SK-N-SH treated with all-trans-retinoic acid at 6 μM for 48 hours (cell line): Measurements from ENCODE around the gene SPINK9.

Source experiments
- BACH2 ChIP-seq: fragments of 250-450 bp; sonication (Bioruptor Pico); IDR thresholded peaks from 2 replicates; pipeline ENCODE4 v1.9.0; 2021; ENCODE audit warnings: mild to moderate bottlenecking, borderline replicate concordance
- GLIS3 ChIP-seq: fragments of 250-450 bp; sonication (Bioruptor Pico); IDR thresholded peaks from 2 replicates; pipeline ENCODE4 v1.5.0; 2020; ENCODE audit warnings: mild to moderate bottlenecking, moderate library complexity
- PPARA ChIP-seq: fragments of 250-450 bp; sonication (Bioruptor Pico); IDR thresholded peaks from 2 replicates; pipeline ENCODE4 v1.5.0; 2020; ENCODE audit warnings: mild to moderate bottlenecking, borderline replicate concordance
- RARB ChIP-seq: fragments of 250-450 bp; sonication (Bioruptor Pico); IDR thresholded peaks from 2 replicates; pipeline ENCODE4 v1.8.0; 2021; ENCODE audit warnings: mild to moderate bottlenecking, moderate library complexity
- SNAI2 ChIP-seq: fragments of 250-450 bp; sonication (Bioruptor Pico); IDR thresholded peaks from 2 replicates; pipeline ENCODE4 v1.5.0; 2020; ENCODE audit warnings: mild to moderate bottlenecking, moderate library complexity
- TCF4 ChIP-seq: fragments of 250-450 bp; sonication (Bioruptor Pico); IDR thresholded peaks from 2 replicates; pipeline ENCODE4 v1.8.0; 2021; ENCODE audit warnings: mild to moderate bottlenecking, moderate library complexity, borderline replicate concordance
- ZFP3 ChIP-seq: fragments of 250-450 bp; sonication (Bioruptor Pico); IDR thresholded peaks from 2 replicates; pipeline ENCODE4 v1.5.0; 2020; ENCODE audit warnings: mild to moderate bottlenecking, moderate library complexity
- ZFP30 ChIP-seq: fragments of 450-650 bp; formaldehyde crosslinking; IDR thresholded peaks from 2 replicates; pipeline ENCODE4 v1.5.0; 2022; ENCODE audit warnings: mild to moderate bottlenecking, moderate library complexity
- ZNF565 ChIP-seq: fragments of 450-650 bp; formaldehyde crosslinking; conservative IDR thresholded peaks from 2 replicates; pipeline ENCODE4 v1.5.0; 2020; ENCODE audit warnings: low read depth, mild to moderate bottlenecking, moderate library complexity
- ZNF70 ChIP-seq: fragments of 450-650 bp; formaldehyde crosslinking; IDR thresholded peaks from 2 replicates; pipeline ENCODE4 v1.5.0; 2020; ENCODE audit warnings: mild to moderate bottlenecking, moderate library complexity
- TF ChIP-seq, protein P1 (sequence below): fragments of 250-450 bp; sonication (Bioruptor Pico); IDR thresholded peaks from 2 replicates; pipeline ENCODE4 v1.5.1; 2020; ENCODE audit warnings: low read depth, mild to moderate bottlenecking, moderate library complexity
- TF ChIP-seq, protein P2 (sequence below): fragments of 250-450 bp; sonication (Bioruptor Pico); IDR thresholded peaks from 2 replicates; pipeline ENCODE4 v1.8.0; 2020; ENCODE audit warnings: mild to moderate bottlenecking, moderate library complexity, borderline replicate concordance
- TF ChIP-seq, protein P3 (sequence below): fragments of 250-450 bp; sonication (Bioruptor Pico); IDR thresholded peaks from 2 replicates; pipeline ENCODE4 v1.5.1; 2021; ENCODE audit warnings: mild to moderate bottlenecking, moderate library complexity
- TF ChIP-seq, protein P4 (sequence below): fragments of 250-450 bp; sonication (Bioruptor Pico); IDR thresholded peaks from 2 replicates; pipeline ENCODE4 v1.8.0; 2021; ENCODE audit warnings: low read depth, mild to moderate bottlenecking, moderate library complexity, borderline replicate concordance

DNA sequence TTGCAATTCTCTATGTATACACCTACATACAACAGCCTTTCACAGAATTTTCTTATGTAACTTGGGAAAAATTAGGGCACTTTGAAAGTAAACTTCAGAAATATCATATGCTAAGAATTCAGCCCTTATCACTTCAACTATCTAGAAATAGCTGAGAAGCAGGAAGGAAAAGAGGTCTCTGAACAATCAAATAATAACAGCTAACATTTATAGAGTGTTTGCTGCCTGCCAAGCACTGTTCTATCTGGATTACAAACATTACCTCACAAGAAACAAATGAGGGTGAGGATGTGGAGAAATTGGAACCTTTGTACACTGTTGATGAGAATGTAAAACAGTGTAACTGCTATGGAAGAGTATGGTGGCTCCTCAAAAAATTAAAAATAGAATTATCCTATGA lies 44.0 kb downstream of the SPINK9 start:
- TF ChIP-seq, protein P1, sequence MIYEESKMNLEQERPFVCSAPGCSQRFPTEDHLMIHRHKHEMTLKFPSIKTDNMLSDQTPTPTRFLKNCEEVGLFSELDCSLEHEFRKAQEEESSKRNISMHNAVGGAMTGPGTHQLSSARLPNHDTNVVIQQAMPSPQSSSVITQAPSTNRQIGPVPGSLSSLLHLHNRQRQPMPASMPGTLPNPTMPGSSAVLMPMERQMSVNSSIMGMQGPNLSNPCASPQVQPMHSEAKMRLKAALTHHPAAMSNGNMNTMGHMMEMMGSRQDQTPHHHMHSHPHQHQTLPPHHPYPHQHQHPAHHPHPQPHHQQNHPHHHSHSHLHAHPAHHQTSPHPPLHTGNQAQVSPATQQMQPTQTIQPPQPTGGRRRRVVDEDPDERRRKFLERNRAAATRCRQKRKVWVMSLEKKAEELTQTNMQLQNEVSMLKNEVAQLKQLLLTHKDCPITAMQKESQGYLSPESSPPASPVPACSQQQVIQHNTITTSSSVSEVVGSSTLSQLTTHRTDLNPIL (CRISPR knock-in tag): no peak
- TF ChIP-seq ZNF565 (no peak), BACH2 (no peak), RARB (no peak), TCF4 (CRISPR knock-in tag) (no peak), SNAI2 (CRISPR knock-in tag) (no peak), ZFP30 (no peak), ZFP3 (CRISPR knock-in tag) (no peak), ZNF70 (CRISPR knock-in tag) (no peak), PPARA (no peak), GLIS3 (no peak)
- TF ChIP-seq, protein P2, sequence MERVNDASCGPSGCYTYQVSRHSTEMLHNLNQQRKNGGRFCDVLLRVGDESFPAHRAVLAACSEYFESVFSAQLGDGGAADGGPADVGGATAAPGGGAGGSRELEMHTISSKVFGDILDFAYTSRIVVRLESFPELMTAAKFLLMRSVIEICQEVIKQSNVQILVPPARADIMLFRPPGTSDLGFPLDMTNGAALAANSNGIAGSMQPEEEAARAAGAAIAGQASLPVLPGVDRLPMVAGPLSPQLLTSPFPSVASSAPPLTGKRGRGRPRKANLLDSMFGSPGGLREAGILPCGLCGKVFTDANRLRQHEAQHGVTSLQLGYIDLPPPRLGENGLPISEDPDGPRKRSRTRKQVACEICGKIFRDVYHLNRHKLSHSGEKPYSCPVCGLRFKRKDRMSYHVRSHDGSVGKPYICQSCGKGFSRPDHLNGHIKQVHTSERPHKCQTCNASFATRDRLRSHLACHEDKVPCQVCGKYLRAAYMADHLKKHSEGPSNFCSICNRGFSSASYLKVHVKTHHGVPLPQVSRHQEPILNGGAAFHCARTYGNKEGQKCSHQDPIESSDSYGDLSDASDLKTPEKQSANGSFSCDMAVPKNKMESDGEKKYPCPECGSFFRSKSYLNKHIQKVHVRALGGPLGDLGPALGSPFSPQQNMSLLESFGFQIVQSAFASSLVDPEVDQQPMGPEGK: no peak
- TF ChIP-seq, protein P3, sequence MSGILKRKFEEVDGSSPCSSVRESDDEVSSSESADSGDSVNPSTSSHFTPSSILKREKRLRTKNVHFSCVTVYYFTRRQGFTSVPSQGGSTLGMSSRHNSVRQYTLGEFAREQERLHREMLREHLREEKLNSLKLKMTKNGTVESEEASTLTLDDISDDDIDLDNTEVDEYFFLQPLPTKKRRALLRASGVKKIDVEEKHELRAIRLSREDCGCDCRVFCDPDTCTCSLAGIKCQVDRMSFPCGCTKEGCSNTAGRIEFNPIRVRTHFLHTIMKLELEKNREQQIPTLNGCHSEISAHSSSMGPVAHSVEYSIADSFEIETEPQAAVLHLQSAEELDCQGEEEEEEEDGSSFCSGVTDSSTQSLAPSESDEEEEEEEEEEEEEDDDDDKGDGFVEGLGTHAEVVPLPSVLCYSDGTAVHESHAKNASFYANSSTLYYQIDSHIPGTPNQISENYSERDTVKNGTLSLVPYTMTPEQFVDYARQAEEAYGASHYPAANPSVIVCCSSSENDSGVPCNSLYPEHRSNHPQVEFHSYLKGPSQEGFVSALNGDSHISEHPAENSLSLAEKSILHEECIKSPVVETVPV (CRISPR knock-in tag): no peak
- TF ChIP-seq, protein P4, sequence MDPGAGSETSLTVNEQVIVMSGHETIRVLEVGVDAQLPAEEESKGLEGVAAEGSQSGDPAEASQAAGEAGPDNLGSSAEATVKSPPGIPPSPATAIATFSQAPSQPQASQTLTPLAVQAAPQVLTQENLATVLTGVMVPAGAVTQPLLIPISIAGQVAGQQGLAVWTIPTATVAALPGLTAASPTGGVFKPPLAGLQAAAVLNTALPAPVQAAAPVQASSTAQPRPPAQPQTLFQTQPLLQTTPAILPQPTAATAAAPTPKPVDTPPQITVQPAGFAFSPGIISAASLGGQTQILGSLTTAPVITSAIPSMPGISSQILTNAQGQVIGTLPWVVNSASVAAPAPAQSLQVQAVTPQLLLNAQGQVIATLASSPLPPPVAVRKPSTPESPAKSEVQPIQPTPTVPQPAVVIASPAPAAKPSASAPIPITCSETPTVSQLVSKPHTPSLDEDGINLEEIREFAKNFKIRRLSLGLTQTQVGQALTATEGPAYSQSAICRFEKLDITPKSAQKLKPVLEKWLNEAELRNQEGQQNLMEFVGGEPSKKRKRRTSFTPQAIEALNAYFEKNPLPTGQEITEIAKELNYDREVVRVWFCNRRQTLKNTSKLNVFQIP: no peak
